LNCaP clone FGC (cell line): ENCODE results near the gene SCYL1.
"Not testable (repeated sequence)": the region's sequence is repeated elsewhere in the genome, so short reads cannot be mapped to it uniquely, and the experiment has no call there.

Source experiments
- DNase-seq: peaks from one replicate; pipeline ENCODE4 v3.0.0-alpha.2; 2011; ENCODE audit warnings: low read depth
- H3K4me3 ChIP-seq: 2 replicates; pipeline ENCODE4 v1.5.1; 2011; ENCODE audit warnings: mild to moderate bottlenecking, low read depth, low read length, control low read depth
- CTCF ChIP-seq: IDR thresholded peaks from 2 replicates; pipeline ENCODE4 v1.5.1; 2012; ENCODE audit warnings: mild to moderate bottlenecking; ENCODE audit not compliant: control insufficient read depth, insufficient read depth; ENCODE audit errors: extremely low read depth

The SCYL1 gene

GRCh38 chr11:65504674-65505465 is 20.0 kb upstream of the SCYL1 start:
- no peak for DNase-seq
- TF ChIP-seq CTCF = no peak
- H3K4me3 ChIP-seq = peak overlapping the region; percentile 78

- no peak for TF ChIP-seq CTCF
- DNase-seq = no peak
- peak overlapping the region; percentile 78 for H3K4me3 ChIP-seq
These were observed 19.2 kb upstream of the SCYL1 start for GRCh38 chr11:65505466-65506289.

- no peak for TF ChIP-seq CTCF
- H3K4me3 ChIP-seq = peak overlapping the region; percentile 78; the same call in 1 of the 2 replicates
- DNase-seq = no peak
These were observed 18.6 kb upstream of the SCYL1 start for GRCh38 chr11:65506290-65506771.

GRCh38 chr11:65506772-65507505 is 17.9 kb upstream of the SCYL1 start:
- DNase-seq = peak; percentile 82
- no peak overlapping the region for H3K4me3 ChIP-seq
- no peak for TF ChIP-seq CTCF

GRCh38 chr11:65512311-65512710 is 12.6 kb upstream of the SCYL1 start:
- H3K4me3 ChIP-seq, DNase-seq: not testable (repeated sequence)

GRCh38 chr11:65516135-65516968 is 8.5 kb upstream of the SCYL1 start:
- DNase-seq = no peak
- TF ChIP-seq CTCF = no peak
- no peak overlapping the region for H3K4me3 ChIP-seq

- not testable (repeated sequence) for DNase-seq, H3K4me3 ChIP-seq
These were observed 5.8 kb upstream of the SCYL1 start for GRCh38 chr11:65518941-65519549.

GRCh38 chr11:65521777-65522521 is 2.9 kb upstream of the SCYL1 start:
- DNase-seq = not testable (repeated sequence)

GRCh38 chr11:65522718-65523630 is 1.9 kb upstream of the SCYL1 start:
- not testable (repeated sequence) for H3K4me3 ChIP-seq, DNase-seq

More at GRCh38 chr11:65521777-65522521, 2.9 kb upstream of the SCYL1 start:
- H3K4me3 ChIP-seq = not testable (repeated sequence)

GRCh38 chr11:65523631-65523968 is 1.3 kb upstream of the SCYL1 start:
- not testable (repeated sequence) for DNase-seq, H3K4me3 ChIP-seq
